Astrocyte (in vitro differentiated cells and primary cell): Measurements from ENCODE around the gene KCNG2. TPM values are rescaled to one million over a fixed set of nuclear protein-coding genes. Genes with fewer than 3 reads are reported as not detected.

ENCODE experiments used
- DNase-seq: peaks from one replicate; pipeline ENCODE4 v3.0.0-alpha.2; 2010; ENCODE audit warnings: low read depth
- FAIRE-seq: peaks from 2 replicates; lab custom pipeline; 2011; peaks lifted over from hg19 to GRCh38; lab: Jason Lieb, UNC
- H2AFZ ChIP-seq: 2 replicates; pipeline ENCODE4 v1.6.0; 2012; ENCODE audit warnings: low read depth, low read length, inconsistent platforms
- H3K27ac ChIP-seq: 2 replicates; pipeline ENCODE4 v1.5.1; 2011; ENCODE audit warnings: low read depth, low read length, inconsistent platforms
- H3K27me3 ChIP-seq: 2 replicates; pipeline ENCODE4 v1.6.0; 2011; ENCODE audit warnings: low read length, inconsistent platforms; ENCODE audit not compliant: insufficient read depth
- H3K36me3 ChIP-seq: 2 replicates; pipeline ENCODE4 v1.5.1; 2011; ENCODE audit warnings: low read length, inconsistent platforms; ENCODE audit not compliant: insufficient read depth
- H3K4me1 ChIP-seq: 2 replicates; pipeline ENCODE4 v1.5.1; 2011; ENCODE audit warnings: low read length, inconsistent platforms; ENCODE audit not compliant: insufficient read depth
- H3K4me2 ChIP-seq: 2 replicates; pipeline ENCODE4 v1.6.0; 2012; ENCODE audit warnings: low read length, inconsistent platforms
- H3K4me3 ChIP-seq: 2 replicates; pipeline ENCODE4 v1.5.1; 2011; ENCODE audit warnings: low read depth, mild to moderate bottlenecking, low read length, inconsistent platforms; ENCODE audit not compliant: insufficient read depth
- H3K79me2 ChIP-seq: 2 replicates; pipeline ENCODE4 v1.6.0; 2012; ENCODE audit warnings: mild to moderate bottlenecking, low read length, inconsistent platforms; ENCODE audit not compliant: insufficient read depth
- H3K9ac ChIP-seq: 2 replicates; pipeline ENCODE4 v1.6.0; 2012; ENCODE audit warnings: mild to moderate bottlenecking, low read length, inconsistent platforms
- H3K9me3 ChIP-seq: 2 replicates; pipeline ENCODE4 v1.5.1; 2012; ENCODE audit warnings: low read depth, mild to moderate bottlenecking, low read length, inconsistent platforms; ENCODE audit not compliant: insufficient read depth
- H4K20me1 ChIP-seq: 2 replicates; pipeline ENCODE4 v1.6.0; 2012; ENCODE audit warnings: low read length, inconsistent platforms; ENCODE audit not compliant: insufficient read depth
- H3K27ac Mint-ChIP-seq: one replicate; pipeline ENCODE4 v1.8.0; 2021; ENCODE audit warnings: mild to moderate bottlenecking, mixed read lengths; ENCODE audit not compliant: unreplicated experiment
- H3K27me3 Mint-ChIP-seq: one replicate; pipeline ENCODE4 v1.8.0; 2021; ENCODE audit warnings: low read depth, mixed read lengths; ENCODE audit not compliant: unreplicated experiment
- H3K36me3 Mint-ChIP-seq: one replicate; pipeline ENCODE4 v1.8.0; 2021; ENCODE audit warnings: low read depth, mixed read lengths; ENCODE audit not compliant: unreplicated experiment
- H3K4me1 Mint-ChIP-seq: one replicate; pipeline ENCODE4 v1.8.0; 2021; ENCODE audit warnings: low read depth, mixed read lengths; ENCODE audit not compliant: unreplicated experiment
- H3K4me3 Mint-ChIP-seq: one replicate; pipeline ENCODE4 v1.8.0; 2021; ENCODE audit warnings: mild to moderate bottlenecking, moderate library complexity, mixed read lengths; ENCODE audit not compliant: unreplicated experiment
- H3K9me3 Mint-ChIP-seq: one replicate; pipeline ENCODE4 v1.8.0; 2021; ENCODE audit warnings: mild to moderate bottlenecking, mixed read lengths; ENCODE audit not compliant: unreplicated experiment
- CTCF ChIP-seq: IDR thresholded peaks from 2 replicates; pipeline ENCODE4 v1.5.1; 2011; ENCODE audit warnings: low read depth, mild to moderate bottlenecking, inconsistent platforms, low read length, moderate library complexity; ENCODE audit not compliant: insufficient read depth
- EZH2 ChIP-seq: IDR thresholded peaks from 2 replicates; pipeline ENCODE4 v1.6.1; 2012; ENCODE audit warnings: mild to moderate bottlenecking, low read length, inconsistent platforms; ENCODE audit not compliant: insufficient read depth
- total RNA-seq: library from RNA; stranded (reverse); gene quantifications from 2 replicates; pipeline ENCODE4 v1.2.1, GENCODE V29; 2021

Gene KCNG2
- total RNA-seq, 1 donor from 2014 or later = 0.16 TPM

GRCh38 chr18:79772108-79772864, 25.5 kb upstream of the KCNG2 start:
- TF ChIP-seq EZH2 (no peak), CTCF (no peak)
- peaks cover 54% of the 10 kb centered on the region for H3K27me3 Mint-ChIP-seq
- Histone ChIP-seq H3K4me1 (no peaks in the 10 kb centered on the region), H3K9me3 (peaks cover 2% of the 10 kb centered on the region), H3K9ac (no peak overlapping the region), H3K36me3 (no peaks in the 10 kb centered on the region), H2AFZ (no peak overlapping the region), H3K4me2 (no peak overlapping the region), H3K4me3 (no peak overlapping the region), H3K27me3 (no peaks in the 10 kb centered on the region), H3K79me2 (no peaks in the 10 kb centered on the region), H3K27ac (no peak overlapping the region), H4K20me1 (no peaks in the 10 kb centered on the region)
- FAIRE-seq (no peak), DNase-seq (no peak)
- no peak overlapping the region for H3K4me3 Mint-ChIP-seq
- H3K36me3 Mint-ChIP-seq = peaks cover 1% of the 10 kb centered on the region
- H3K9me3 Mint-ChIP-seq = peaks cover 17% of the 10 kb centered on the region
- H3K27ac Mint-ChIP-seq = no peak overlapping the region
- H3K4me1 Mint-ChIP-seq = no peaks in the 10 kb centered on the region

- no peak overlapping the region for H2AFZ ChIP-seq
Observed at GRCh38 chr18:79772865-79773696, 24.7 kb upstream of the KCNG2 start.

More at GRCh38 chr18:79772865-79773696, 24.7 kb upstream of the KCNG2 start:
- H3K4me3 ChIP-seq = no peak overlapping the region
- H3K27ac ChIP-seq = no peak overlapping the region
- H3K27ac Mint-ChIP-seq = no peak overlapping the region
- peaks cover 20% of the 10 kb centered on the region for H3K9me3 Mint-ChIP-seq
- H3K4me2 ChIP-seq = no peak overlapping the region
- H3K27me3 ChIP-seq = no peaks in the 10 kb centered on the region
- H3K9ac ChIP-seq = no peak overlapping the region
- no peaks in the 10 kb centered on the region for H3K79me2 ChIP-seq
- H3K9me3 ChIP-seq = peaks cover 3% of the 10 kb centered on the region
- H4K20me1 ChIP-seq = no peaks in the 10 kb centered on the region
- H3K4me1 Mint-ChIP-seq = no peaks in the 10 kb centered on the region
- H3K36me3 ChIP-seq = no peaks in the 10 kb centered on the region
- TF ChIP-seq EZH2 = no peak
- no peak for TF ChIP-seq CTCF
- H3K4me1 ChIP-seq = no peaks in the 10 kb centered on the region
- peaks cover 1% of the 10 kb centered on the region for H3K36me3 Mint-ChIP-seq
- DNase-seq (no peak), FAIRE-seq (no peak)
- peaks cover 62% of the 10 kb centered on the region for H3K27me3 Mint-ChIP-seq
- no peak overlapping the region for H3K4me3 Mint-ChIP-seq
